ENCODE data around the gene GJA4. TPM values are rescaled to one million over a fixed set of nuclear protein-coding genes. Genes with fewer than 3 reads are reported as not detected.
"Not testable (repeated sequence)": the region's sequence is repeated elsewhere in the genome, so short reads cannot be mapped to it uniquely, and the experiment has no call there.

Gene GJA4
- total RNA-seq, 1 donor from 2014 or later, result 20.9 TPM

DNA sequence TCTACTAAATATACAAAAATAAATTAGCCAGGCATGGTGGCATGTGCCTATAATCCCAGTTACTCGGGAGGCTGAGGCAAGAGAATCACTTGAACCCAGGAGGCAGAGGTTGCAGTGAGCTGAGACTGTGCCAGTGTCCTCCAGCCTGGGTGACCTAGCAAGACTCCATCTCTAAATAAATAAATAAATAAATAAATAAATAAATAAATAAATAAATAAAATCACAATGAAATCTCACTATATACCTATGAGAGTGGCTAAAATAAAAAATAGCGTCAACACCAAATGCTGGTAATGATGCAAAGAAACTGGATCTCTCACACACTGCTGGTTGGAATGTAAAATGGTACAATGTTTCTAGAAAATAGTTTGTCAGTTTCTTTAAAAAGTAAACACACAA lies 26.1 kb downstream of the GJA4 start:
- ATAC-seq (ENCODE audit: poor library complexity); intact Hi-C loops (cut with DNase I); DNase-seq: not testable (repeated sequence)

DNA sequence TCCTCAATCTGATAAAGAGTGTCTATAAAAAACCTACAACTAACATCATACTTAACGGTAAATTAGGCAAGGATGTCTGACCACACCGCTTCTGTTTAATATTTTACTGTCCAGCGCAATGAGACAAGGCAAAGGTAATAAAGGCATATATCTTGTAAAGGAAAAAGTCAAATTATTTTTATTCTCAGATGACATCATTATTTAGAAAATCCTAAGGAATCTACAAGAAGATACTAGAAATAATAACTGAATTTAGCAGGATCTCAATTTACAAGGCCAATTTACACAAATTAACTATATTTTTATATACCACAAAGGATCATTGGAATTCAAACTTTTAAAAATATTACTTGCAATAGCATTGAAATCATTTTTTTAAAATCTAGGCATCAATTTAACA lies 29.4 kb downstream of the GJA4 start:
- intact Hi-C loops (cut with DNase I), result no loop called here
- ATAC-seq (ENCODE audit: poor library complexity) (no peak), DNase-seq (no peak)

DNA sequence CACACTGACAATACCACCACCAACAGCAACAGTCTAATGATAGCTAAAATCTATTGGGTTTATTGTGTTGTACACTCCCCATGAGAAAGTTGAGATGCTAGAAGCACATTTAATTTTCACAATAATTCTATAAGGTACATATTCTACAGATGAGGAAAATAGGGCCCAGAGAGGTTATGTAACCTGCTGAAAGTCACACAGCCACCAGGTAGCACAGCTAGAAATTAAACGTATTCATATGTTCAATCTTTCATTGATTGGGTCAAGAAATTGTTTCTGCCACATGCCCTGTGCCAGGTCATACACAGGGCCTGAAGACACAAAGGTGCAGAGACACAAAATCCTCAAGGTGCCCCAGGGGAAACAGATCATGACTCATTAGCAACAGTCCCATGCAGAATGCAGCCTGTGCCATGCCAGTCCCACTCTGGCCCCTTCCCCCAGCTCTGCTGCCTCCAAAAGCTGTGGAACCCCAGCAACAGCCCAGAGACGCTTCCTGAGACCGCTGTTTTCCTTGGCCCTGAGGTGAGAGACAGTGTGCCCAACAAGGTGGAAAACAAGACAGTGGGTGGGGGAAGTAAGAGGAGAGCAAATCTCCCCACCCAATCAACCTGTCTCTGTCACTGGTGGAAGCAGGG lies 32.1 kb downstream of the GJA4 start:
- intact Hi-C loops (cut with DNase I), result no loop called here
- ATAC-seq (ENCODE audit: poor library complexity) (peak; percentile 13), DNase-seq (no peak)

DNA sequence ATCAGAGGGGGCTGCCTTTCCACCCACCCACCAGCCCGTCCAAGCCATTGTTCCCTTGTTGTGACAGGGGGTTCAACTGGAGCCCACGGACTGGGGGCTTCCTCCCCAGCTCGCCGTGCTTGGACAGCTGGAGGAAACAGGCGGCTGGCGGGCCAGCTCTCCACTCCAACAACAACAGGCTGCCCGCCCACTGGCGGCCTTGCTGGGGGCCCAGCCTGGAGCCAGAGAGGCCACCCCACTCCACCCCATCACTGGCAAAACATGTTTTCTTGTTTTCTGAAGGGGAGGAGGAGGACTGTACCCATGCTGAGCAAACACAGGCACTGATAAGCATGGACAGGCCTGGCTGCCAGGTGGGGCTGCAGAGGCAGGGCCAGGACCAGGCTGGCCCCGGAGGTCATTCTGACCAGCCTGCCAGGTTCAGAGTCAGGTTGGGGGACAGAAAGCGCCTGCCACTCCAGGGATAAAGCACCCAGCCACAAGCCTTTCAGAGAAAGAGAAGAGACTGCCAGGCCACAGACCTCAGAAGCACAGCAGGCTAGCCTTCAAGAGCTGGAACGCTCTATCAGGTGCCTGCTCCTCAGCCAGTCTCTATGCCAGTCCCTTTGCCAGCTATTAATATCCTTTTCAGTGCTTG lies 32.8 kb downstream of the GJA4 start:
- intact Hi-C loops (cut with DNase I), result no loop called here
- peak; percentile 50 for DNase-seq
- peak; percentile 86 for ATAC-seq (ENCODE audit: poor library complexity)

- no peak for DNase-seq
- intact Hi-C loops (cut with DNase I), result no loop called here
- no peak for ATAC-seq (ENCODE audit: poor library complexity)
Observed at GRCh38 chr1:34827341-34827941, 34.6 kb downstream of the GJA4 start.

DNA sequence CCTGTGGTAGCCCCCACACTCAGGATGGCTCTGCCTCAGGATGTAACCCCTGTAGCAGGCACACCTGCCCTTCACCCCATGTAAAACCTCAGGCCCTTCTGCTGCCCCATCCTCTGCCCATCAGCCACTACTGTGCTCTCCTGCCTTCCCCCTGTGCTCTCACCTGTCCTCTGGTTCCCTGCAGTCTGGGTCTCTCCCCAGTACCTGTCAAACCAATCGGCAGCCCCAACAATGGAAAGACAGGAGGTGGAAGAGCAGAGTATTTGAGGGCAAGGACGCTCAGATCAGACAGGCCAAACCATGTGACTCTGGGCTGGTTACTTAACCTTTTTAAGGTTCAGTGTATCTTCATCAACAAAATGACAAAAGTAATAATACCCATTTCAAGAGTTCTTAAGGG lies 35.8 kb downstream of the GJA4 start:
- no peak for ATAC-seq (ENCODE audit: poor library complexity)
- intact Hi-C loops (cut with DNase I), result no loop called here

DNA sequence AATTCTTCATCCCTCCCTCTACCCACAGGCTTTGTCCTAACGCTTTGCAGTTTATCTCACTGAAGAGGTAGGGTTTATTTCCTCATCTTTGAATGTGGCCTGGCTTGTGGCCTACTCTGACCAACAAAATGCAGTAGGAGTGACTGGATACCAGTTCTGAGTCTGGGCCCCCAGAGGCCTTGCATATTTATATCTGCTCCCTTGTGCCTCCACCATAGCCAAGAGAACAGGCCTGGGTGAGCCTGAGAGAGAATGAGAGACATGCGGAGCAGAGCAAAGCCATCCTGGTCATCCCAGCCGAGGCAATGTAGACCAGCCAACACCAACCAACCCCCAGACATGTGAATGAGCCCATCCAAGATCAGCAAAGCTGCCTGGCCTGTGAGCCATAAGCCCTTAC lies 36.5 kb downstream of the GJA4 start:
- DNase-seq (no peak), ATAC-seq (ENCODE audit: poor library complexity) (no peak)
- intact Hi-C loops (cut with DNase I), result no loop called here

More for the DNA sequence above, 35.8 kb downstream of the GJA4 start:
- no peak for DNase-seq

DNA sequence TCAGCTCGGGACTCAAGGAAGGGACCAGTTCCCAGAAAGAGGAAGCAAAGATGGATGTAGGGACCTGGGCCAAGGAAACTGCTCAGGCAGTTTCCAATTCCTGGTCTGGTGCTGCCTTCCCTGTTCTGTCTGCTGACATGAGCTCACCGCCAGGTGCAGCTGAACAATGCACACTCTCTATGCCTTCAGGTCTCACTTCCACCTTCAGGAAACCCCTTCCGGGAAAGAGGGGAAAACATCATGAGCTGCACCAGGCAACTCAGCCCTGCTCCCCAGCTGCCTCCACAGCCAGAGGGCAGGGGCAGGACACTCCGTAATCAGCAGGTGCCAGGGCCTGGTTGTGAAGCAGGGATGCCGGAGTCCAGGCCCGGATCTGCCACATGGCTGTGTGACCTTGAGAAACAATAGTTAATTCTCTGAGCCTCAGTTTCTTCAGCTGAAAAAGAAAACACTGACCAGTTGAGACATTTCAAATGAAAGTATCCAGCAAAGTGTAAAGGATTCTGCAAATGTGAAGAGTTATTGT lies 39.0 kb downstream of the GJA4 start:
- intact Hi-C loops (cut with DNase I), result no loop called here
- no peak for ATAC-seq (ENCODE audit: poor library complexity)
- no peak for DNase-seq

DNA sequence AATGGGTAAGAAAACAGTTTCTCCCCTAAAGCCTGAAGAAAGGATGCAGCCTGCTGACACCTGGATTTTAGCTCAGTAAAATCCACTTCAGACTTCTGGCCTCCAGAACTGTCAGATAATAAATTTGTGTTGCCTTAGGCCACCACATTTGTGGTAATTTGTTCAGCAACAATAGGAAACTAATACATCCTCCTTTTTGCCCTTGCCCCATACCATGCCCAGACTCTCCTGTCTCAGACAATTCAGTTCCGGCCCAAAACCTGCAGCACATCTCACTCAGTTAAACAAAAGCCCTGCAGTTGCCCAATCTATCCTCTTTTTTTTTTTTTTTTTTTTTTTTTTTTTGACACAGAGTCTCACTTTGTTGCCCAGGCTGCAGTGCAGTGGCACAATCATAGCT lies 40.9 kb downstream of the GJA4 start:
- ATAC-seq (ENCODE audit: poor library complexity) (no peak), DNase-seq (no peak)
- intact Hi-C loops (cut with DNase I), result no loop called here

DNA sequence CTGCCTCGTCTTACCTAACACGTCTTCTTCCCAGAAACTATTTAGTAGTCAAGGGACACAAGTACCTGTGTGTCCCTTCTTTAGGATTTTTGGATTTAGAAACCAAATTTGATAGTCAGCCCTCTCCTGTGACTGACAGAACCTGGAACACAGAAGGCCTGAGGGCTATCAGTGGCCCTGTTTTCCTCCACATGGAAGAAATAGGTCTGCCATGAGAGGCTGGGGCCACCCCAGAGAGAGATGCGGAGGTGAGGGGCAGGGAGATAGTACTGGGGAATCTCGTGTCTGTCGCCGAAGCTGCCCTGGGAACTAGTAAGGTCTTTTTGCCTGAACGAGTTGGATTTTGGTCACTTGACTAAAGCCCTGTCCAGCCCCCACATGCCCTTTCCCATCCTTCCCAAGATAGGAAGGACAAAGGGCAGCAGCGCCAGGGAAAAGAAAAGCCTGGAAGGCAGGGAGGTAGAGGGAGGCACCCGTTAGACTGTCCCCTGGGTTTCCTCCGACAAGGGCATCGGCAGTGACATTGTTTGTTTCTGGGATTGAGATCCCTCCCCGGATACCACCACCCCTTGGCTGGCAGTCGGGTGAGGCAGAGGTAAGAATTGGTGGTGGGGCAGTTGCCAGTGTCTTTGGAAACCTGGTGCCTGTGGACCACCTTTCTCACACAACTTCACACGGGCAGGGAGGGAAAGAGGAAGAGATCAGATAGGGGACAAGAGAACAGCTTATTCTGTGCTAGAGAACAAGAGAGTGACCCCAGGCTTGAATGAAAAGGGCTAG lies 46.9 kb downstream of the GJA4 start:
- no peak for ATAC-seq (ENCODE audit: poor library complexity)
- no peak for DNase-seq
- intact Hi-C loops (cut with DNase I), result no loop called here

DNA sequence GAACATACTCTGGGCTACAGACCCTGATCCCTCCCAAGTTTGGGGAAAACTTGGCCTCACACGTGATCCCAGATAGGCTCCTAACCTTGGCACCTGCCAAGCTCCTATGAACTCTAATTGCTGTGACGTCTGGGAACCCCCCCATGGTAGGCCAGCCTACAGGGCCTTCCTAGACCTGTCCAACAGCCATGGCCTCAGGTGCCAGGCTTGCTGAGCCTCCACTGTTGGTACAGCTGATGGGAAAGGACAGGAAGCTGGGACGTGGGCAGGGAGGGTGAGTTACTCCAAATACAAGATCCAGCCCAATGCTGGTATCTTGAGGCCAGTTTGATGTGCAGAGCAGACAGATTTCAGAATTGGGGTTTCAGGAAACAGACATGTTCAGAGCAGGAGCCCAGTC lies 47.6 kb downstream of the GJA4 start:
- ATAC-seq (ENCODE audit: poor library complexity), result no peak
- intact Hi-C loops (cut with DNase I), result no loop called here
- no peak for DNase-seq

DNA sequence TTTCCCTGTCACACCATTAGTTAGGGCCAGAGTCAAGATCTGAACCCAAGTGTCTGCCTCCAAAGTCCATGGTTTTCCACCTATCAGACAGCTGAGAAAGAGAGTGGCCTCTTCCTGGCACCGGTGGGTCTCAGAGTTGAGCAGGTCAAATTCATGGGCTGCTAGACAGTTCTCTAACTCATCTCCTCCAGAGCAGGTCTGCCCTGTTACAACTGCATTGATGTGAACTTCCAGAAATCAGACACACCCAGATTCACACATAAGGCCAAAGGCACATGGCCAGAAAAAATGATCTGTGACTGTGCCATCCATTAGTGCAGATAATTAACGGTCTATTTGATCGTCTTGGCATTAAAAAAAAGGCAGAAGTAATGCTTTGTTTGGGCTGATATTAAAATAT lies 49.3 kb downstream of the GJA4 start:
- no peak for ATAC-seq (ENCODE audit: poor library complexity)
- intact Hi-C loops (cut with DNase I), result no loop called here
- no peak for DNase-seq

DNA sequence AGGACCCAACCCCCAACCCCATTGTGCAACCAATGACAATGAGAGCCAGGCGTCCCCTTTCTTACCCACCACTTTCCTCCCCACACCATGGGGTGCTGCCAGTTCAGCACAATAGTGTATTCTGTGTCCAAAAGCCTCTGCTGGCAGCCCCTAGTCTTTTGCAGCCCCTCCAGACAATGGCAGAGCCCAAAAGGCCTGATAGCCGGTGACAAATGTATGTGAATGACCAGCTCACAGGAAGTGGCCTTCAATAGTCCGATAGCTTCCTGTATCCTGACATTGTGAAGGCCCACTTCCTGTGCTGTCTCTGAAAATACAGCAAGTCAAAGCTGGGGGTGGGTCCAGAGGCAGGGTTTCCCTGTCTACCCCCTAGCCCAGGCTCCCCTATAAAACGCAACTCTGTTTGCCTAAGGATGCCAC lies 50.2 kb downstream of the GJA4 start:
- DNase-seq (no peak), ATAC-seq (ENCODE audit: poor library complexity) (no peak)
- intact Hi-C loops (cut with DNase I), result no loop called here

DNA sequence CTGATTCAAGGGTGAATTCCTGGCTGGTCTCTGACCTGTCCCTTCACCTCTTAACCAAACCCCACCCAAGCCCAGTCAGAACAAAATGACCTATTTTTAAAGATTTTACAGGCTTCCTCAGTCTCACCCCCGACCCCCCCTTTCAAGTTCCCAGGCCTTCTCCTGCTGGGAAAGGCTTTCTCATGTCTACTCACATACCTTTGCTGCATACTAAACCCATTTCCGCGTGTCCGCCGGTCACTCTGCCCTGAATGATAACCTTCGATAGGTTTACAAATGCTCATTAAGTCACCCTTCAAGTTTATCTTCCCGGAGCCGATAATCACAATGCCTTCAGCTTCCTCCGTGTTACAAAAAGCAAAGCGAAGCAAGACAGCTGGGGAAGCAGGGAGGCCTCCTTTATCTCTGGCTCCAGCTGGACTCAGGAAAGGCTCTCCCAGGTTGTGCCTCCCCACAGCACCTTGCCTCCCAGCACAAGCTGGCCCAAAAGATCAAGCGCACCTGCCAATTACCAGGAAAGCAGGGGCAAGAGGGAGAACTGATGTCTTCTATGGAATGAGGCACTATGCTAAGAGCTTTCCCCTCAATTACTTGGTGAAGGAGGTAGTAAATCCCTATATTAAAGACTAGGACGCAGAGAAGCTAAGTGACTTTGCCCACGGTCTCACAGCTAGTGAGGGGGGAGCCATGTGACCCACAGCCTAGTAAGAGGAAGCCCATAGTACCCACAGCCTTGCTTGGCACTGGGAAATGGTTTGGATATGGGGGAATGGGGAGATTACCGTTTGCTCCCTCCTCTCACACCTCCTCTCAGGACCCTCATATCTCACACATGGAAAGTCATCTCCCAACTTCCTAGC lies 50.8 kb downstream of the GJA4 start:
- ATAC-seq (ENCODE audit: poor library complexity) (no peak), DNase-seq (no peak)
- intact Hi-C loops (cut with DNase I), result no loop called here

DNA sequence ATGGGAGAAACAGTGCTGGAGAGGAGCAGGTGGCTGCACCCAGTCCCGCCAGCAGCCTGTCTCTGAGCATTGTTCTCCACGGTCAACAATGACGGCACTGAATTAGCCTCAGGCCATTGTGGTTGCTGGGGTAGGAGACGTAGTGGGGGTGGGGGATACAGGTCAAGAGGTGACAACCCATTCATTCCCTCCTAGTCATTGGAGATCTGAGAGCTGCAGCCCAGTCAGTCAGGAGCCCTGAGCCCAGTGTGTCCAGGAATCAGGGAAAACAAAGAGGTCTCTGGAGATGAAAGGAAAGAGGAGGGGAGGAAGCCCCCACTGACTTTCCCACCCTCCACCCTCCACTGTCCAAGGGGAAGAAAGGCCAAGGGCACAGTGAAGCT lies 51.4 kb downstream of the GJA4 start:
- no peak for DNase-seq
- peak; percentile 19 for ATAC-seq (ENCODE audit: poor library complexity)
- intact Hi-C loops (cut with DNase I), result no loop called here

Data from Right ventricle myocardium superior (tissue), 1 donor.